Measurements from ENCODE around the gene NUDCD3.

The NUDCD3 gene

GRCh38 chr7:44454348-44454747 lies 36.1 kb downstream of the NUDCD3 start:
- no peak for ATAC-seq
- TF ChIP-seq TOX (CRISPR knock-in tag; IDR thresholded peaks at IDR 0.05; ENCODE audit: borderline replicate concordance), result no peak
- TF ChIP-seq SNAI2 (CRISPR knock-in tag; IDR thresholded peaks at IDR 0.05), result no peak
- no peak for TF ChIP-seq ZC3H10 (CRISPR knock-in tag; IDR thresholded peaks at IDR 0.05)
- no peak for TF ChIP-seq PATZ1 (CRISPR knock-in tag; IDR thresholded peaks at IDR 0.05; ENCODE audit: borderline replicate concordance)
- TF ChIP-seq POU6F1 (CRISPR knock-in tag; IDR thresholded peaks at IDR 0.05; ENCODE audit: borderline replicate concordance, low read depth), result no peak
- no peak for TF ChIP-seq ZNF70 (CRISPR knock-in tag; IDR thresholded peaks at IDR 0.05)
- TF ChIP-seq OSR1 (CRISPR knock-in tag; IDR thresholded peaks at IDR 0.05), result no peak
- TF ChIP-seq CSRNP3 (CRISPR knock-in tag; IDR thresholded peaks at IDR 0.05), result no peak
- no peak for TF ChIP-seq PPARA (CRISPR knock-in tag; IDR thresholded peaks at IDR 0.05; ENCODE audit: borderline replicate concordance)
- TF ChIP-seq ZFP30 (CRISPR knock-in tag; IDR thresholded peaks at IDR 0.05), result no peak
- TF ChIP-seq ZFP3 (CRISPR knock-in tag; IDR thresholded peaks at IDR 0.05), result no peak
- TF ChIP-seq ZNF565 (CRISPR knock-in tag; conservative IDR thresholded peaks at IDR 0.05; ENCODE audit: low read depth), result no peak
- TF ChIP-seq CREB5 (CRISPR knock-in tag; IDR thresholded peaks at IDR 0.05; ENCODE audit: low read depth), result no peak

- ATAC-seq, result no peak
- TF ChIP-seq ZNF70 (CRISPR knock-in tag; IDR thresholded peaks at IDR 0.05) (no peak), ESRRG (CRISPR knock-in tag; IDR thresholded peaks at IDR 0.05) (no peak), ZC3H10 (CRISPR knock-in tag; IDR thresholded peaks at IDR 0.05) (no peak), TOX (CRISPR knock-in tag; IDR thresholded peaks at IDR 0.05; ENCODE audit: borderline replicate concordance) (no peak), CSDC2 (CRISPR knock-in tag; IDR thresholded peaks at IDR 0.05) (no peak), POU6F1 (CRISPR knock-in tag; IDR thresholded peaks at IDR 0.05; ENCODE audit: borderline replicate concordance, low read depth) (no peak), ISL1 (CRISPR knock-in tag; IDR thresholded peaks at IDR 0.05) (no peak), CSRNP3 (CRISPR knock-in tag; IDR thresholded peaks at IDR 0.05) (no peak), ARNTL (CRISPR knock-in tag; IDR thresholded peaks at IDR 0.05; ENCODE audit: borderline replicate concordance, low read depth) (no peak)
These were observed 39.3 kb downstream of the NUDCD3 start for GRCh38 chr7:44451123-44451522.

- TF ChIP-seq CSDC2 (CRISPR knock-in tag; IDR thresholded peaks at IDR 0.05) (no peak), ARNTL (CRISPR knock-in tag; IDR thresholded peaks at IDR 0.05; ENCODE audit: borderline replicate concordance, low read depth) (no peak), PATZ1 (CRISPR knock-in tag; IDR thresholded peaks at IDR 0.05; ENCODE audit: borderline replicate concordance) (no peak), GLIS3 (CRISPR knock-in tag; IDR thresholded peaks at IDR 0.05) (no peak), TSHZ2 (CRISPR knock-in tag; IDR thresholded peaks at IDR 0.05) (no peak), TCF4 (CRISPR knock-in tag; IDR thresholded peaks at IDR 0.05; ENCODE audit: borderline replicate concordance) (no peak), ZNF70 (CRISPR knock-in tag; IDR thresholded peaks at IDR 0.05) (no peak), OSR1 (CRISPR knock-in tag; IDR thresholded peaks at IDR 0.05) (no peak), PPARA (CRISPR knock-in tag; IDR thresholded peaks at IDR 0.05; ENCODE audit: borderline replicate concordance) (no peak)
- peak; percentile 74 for ATAC-seq
These were observed 40.9 kb downstream of the NUDCD3 start for GRCh38 chr7:44449584-44449928.

All from SK-N-SH treated with all-trans-retinoic acid at 6 μM for 48 hours (cell line).